UCSD-AML1 (cell line): Measurements from ENCODE around the gene OR6Y1.

ENCODE experiments used
- DNase-seq: peaks from one replicate; lab custom pipeline; 2025; ENCODE audit not compliant: unreplicated experiment; lab: John Stamatoyannopoulos, UW

The OR6Y1 gene

DNA sequence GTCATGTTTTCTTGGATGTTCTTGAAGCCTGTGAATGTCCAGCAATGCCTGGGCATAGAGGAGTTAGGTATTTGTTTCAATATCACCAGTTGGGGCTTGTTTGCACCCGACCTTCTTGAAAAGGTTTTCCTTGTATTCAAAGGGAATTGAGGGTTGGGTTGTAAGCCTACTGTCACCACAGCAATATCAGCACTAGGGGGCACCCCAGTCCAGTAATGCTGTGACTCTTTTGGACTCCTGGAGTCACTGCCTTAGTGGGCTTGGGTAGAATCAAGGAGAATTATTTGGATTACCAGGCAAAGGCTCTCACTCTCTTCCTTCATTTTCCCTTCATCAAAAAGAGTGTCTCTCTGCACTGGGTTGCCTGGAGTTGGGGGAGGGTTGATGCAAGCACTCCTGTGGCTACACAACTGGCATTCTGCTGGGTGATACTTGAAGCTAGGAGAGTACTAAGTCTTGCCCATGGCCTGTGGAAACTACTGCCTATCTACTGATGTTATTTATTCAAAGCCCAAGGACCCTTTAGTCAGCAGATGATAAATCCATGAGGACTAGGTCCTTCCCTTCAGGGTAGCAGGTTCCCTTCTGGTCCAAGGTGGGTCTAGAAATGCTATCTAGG lies 47.7 kb downstream of the OR6Y1 start:
- peak; percentile 47 for DNase-seq

DNA sequence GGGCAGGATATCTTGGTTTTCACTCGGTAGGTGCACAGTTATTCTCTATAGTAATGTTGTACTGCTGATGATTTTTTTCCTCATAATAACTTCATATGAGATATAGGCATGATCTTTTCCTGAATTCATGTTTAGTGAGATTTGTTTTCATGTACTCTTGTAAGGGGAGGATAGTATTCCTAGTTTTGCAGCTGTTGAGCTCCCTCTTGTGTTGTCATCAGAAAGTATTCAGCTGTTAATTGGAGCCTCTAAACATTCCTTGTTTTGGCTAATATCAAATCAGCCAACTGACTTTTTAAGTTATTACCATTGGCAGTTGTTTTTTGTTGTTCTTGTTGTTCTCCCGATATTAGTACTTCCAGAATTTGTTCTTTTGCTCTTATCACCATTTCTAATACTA lies 57.8 kb downstream of the OR6Y1 start:
- DNase-seq: no peak

DNA sequence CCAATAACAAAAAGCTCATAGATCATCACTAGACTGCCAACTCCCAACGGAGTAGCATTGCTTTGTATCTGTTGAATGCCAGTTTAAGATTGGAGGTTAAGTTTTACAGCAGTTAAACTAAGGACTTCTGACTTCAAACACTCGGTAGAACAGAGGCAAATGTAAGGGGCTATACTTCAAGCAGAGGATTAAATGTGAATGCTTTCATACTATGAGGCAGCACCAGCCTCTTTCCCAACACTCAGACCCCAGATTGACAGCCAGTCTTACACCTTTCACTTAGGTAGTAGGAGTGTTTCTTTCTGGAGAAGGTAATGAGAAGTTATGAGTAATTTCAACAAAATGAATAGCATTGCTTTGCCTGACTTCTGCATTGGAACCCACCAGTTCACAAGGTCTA lies 59.4 kb downstream of the OR6Y1 start:
- DNase-seq: no peak
